ENCODE measurements around the gene CITED4. TPM values are rescaled to one million over a fixed set of nuclear protein-coding genes. Genes with fewer than 3 reads are reported as not detected.

The CITED4 gene
- total and polyA plus RNA-seq, 7 donors, result 3.0 to 59.8 (median 23.5) TPM; not detected in 2

DNA sequence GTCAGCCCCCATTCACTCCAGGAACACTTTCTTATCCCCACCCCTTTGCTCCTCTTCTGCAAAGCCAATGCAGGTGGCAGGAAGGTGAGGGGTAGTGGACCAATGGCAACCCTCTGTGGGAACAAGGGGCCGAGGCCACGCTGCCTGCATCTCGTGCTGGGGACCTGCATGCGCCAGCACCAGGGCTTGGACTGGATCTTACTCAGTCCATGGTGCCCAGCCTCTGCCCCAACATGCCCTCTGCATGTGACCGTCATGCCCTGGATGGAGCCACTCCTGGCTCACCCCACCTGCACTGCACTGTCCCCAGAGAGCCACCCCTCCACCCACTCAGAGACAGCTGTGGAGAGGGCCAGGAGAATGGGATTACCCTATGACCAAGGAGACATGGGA is 22.2 kb downstream of the CITED4 start:
- Histone ChIP-seq H3K9me3 (peaks cover 0 to 3% (median 0%) of the 10 kb centered on the region in 4 donors), H3K4me3 (no peak overlapping the region), H3K4me1 (peaks cover 0 to 5% (median 3%) of the 10 kb centered on the region in 4 donors), H3K27ac (no peak overlapping the region), H3K27me3 (no peaks in the 10 kb centered on the region), H3K36me3 (peaks cover 11 to 52% (median 19%) of the 10 kb centered on the region in 4 donors)
- 95% methylated on average over 5 of the region's 5 CpGs for WGBS, 2 donors
- no peak for DNase-seq
- TF ChIP-seq CTCF (IDR thresholded peaks at IDR 0.05), result no peak
- no peak for TF ChIP-seq POLR2A (IDR thresholded peaks at IDR 0.05)
- TF ChIP-seq EP300 (IDR thresholded peaks at IDR 0.05), result no peak
- no peak for TF ChIP-seq POLR2AphosphoS5 (IDR thresholded peaks at IDR 0.05)
- intact Hi-C loops (cut with DNase I), result loop anchor here (10.0 kb wide), 1 partner anchor 305 kb away; the partner anchor contains the start of gene ZNF684

DNA sequence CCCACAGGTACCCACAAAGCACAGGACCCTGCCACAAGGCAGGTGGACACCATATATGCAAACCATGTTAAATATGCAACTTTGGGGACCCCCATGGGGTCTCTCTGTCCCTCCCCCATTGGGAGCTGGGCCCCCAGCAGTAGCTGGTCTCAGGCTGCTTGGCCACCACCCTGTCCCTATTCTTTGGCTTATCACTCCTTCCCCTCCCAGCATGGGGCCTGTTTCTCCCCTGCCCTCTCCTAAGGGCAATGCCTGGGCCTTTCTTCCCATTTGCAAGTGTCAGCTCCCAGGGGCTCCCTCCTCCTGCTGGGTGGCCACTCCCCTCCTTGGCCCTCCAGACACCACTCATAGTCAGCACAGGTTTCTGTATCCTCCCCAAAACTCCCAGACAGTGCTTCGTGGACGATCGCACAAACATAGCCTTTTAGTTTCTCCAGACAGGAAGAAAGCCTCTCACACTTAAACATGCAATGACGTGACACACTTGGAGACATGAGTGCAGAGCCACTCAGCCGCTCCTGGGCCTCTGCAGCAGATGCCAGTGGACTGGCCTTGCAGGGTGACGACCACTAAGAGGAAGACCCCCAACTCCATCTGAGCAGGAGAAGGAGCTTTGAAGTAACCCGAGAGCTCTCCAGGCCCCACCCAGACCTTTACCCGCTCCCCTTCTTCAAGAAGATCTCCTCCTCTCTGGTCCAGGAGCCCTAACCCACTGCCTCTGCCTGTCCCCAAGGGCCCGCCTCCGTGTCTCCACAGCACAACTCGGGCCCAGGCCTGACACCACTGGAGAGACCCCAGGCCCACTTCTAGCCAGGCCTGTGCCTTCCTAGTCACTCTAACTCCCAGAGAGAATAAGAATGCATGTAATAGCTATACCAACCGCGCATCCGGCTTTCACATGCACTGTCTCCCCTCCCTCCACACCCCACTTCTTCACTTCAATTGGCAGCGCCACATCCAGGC is 22.9 kb downstream of the CITED4 start:
- H3K4me1 ChIP-seq, result no peaks in the 10 kb centered on the region
- no peaks in the 10 kb centered on the region for H3K27me3 ChIP-seq
- H3K9me3 ChIP-seq, result peaks cover 0 to 3% (median 0%) of the 10 kb centered on the region in 4 donors
- DNase-seq, result no peak
- no peak overlapping the region for H3K4me3 ChIP-seq
- H3K27ac ChIP-seq, result no peak overlapping the region
- WGBS, 2 donors, result 91 to 93% methylated on average over 15 of the region's 15 CpGs
- TF ChIP-seq EP300 (IDR thresholded peaks at IDR 0.05) (no peak), CTCF (IDR thresholded peaks at IDR 0.05) (no peak), POLR2AphosphoS5 (IDR thresholded peaks at IDR 0.05) (no peak), POLR2A (IDR thresholded peaks at IDR 0.05) (no peak)
- intact Hi-C loops (cut with DNase I), result no loop called here
- peaks cover 14 to 59% (median 23%) of the 10 kb centered on the region in 4 donors for H3K36me3 ChIP-seq

GRCh38 chr1:40838045-40838979 is 23.9 kb downstream of the CITED4 start:
- no peak for TF ChIP-seq POLR2A (IDR thresholded peaks at IDR 0.05)
- TF ChIP-seq CTCF (IDR thresholded peaks at IDR 0.05), result no peak
- TF ChIP-seq EP300 (IDR thresholded peaks at IDR 0.05), result no peak
- TF ChIP-seq POLR2AphosphoS5 (IDR thresholded peaks at IDR 0.05), result no peak
- Histone ChIP-seq H3K36me3 (peaks cover 14 to 68% (median 23%) of the 10 kb centered on the region in 4 donors), H3K27me3 (no peaks in the 10 kb centered on the region), H3K4me1 (no peaks in the 10 kb centered on the region), H3K4me3 (no peak overlapping the region), H3K9me3 (peaks cover 0 to 3% (median 0%) of the 10 kb centered on the region in 4 donors), H3K27ac (no peak overlapping the region)
- 84 to 91% methylated on average over 60 of the region's 60 CpGs for WGBS, 2 donors
- no peak for DNase-seq
- intact Hi-C loops (cut with DNase I), result no loop called here

- TF ChIP-seq POLR2A (IDR thresholded peaks at IDR 0.05) (no peak), POLR2AphosphoS5 (IDR thresholded peaks at IDR 0.05) (no peak), CTCF (IDR thresholded peaks at IDR 0.05) (no peak), EP300 (IDR thresholded peaks at IDR 0.05) (no peak)
- no peak for DNase-seq
- H3K4me1 ChIP-seq, result no peaks in the 10 kb centered on the region
- H3K27me3 ChIP-seq, result no peaks in the 10 kb centered on the region
- H3K4me3 ChIP-seq, result no peak overlapping the region
- H3K27ac ChIP-seq, result no peak overlapping the region
- 71 to 89% methylated on average over 24 of the region's 24 CpGs for WGBS, 2 donors
- no peaks in the 10 kb centered on the region for H3K9me3 ChIP-seq
- intact Hi-C loops (cut with DNase I), result no loop called here
- H3K36me3 ChIP-seq, result peaks cover 14 to 75% (median 23%) of the 10 kb centered on the region in 4 donors
Observed at GRCh38 chr1:40837601-40838000, 24.6 kb downstream of the CITED4 start.
